Fibroblast of peridontal ligament (primary cell): ENCODE measurements around the gene EIF4E2.
"Not testable (repeated sequence)": the region's sequence is repeated elsewhere in the genome, so short reads cannot be mapped to it uniquely, and the experiment has no call there.

Experiments used
- DNase-seq: peaks from one replicate; pipeline ENCODE4 v3.0.0-alpha.2; 2010; ENCODE audit errors: extremely low read depth

EIF4E2 gene

GRCh38 chr2:232521959-232522622, 28.4 kb upstream of the EIF4E2 start:
- DNase-seq = no peak

- no peak for DNase-seq
Measured at GRCh38 chr2:232522623-232523401, 27.7 kb upstream of the EIF4E2 start.

- DNase-seq = no peak
Measured at GRCh38 chr2:232523402-232523681, 27.1 kb upstream of the EIF4E2 start.

- DNase-seq = peak; percentile 17
Measured at GRCh38 chr2:232523682-232524597, 26.5 kb upstream of the EIF4E2 start.

GRCh38 chr2:232524771-232525170, 25.7 kb upstream of the EIF4E2 start:
- DNase-seq = no peak

GRCh38 chr2:232525199-232525598, 25.3 kb upstream of the EIF4E2 start:
- no peak for DNase-seq

GRCh38 chr2:232525791-232526371, 24.6 kb upstream of the EIF4E2 start, which contains the start of gene CHRND:
Gene CHRND, plus strand, starts transcription at chr2:232526160. Its CDS starts 56 bp downstream, at chr2:232526216.
- DNase-seq = no peak

- no peak for DNase-seq
Measured at GRCh38 chr2:232526372-232526941, 24.0 kb upstream of the EIF4E2 start.

GRCh38 chr2:232527905-232528470, 22.5 kb upstream of the EIF4E2 start:
- DNase-seq = no peak

GRCh38 chr2:232528746-232529460, 21.6 kb upstream of the EIF4E2 start:
- no peak for DNase-seq

- DNase-seq = no peak
Measured at GRCh38 chr2:232529806-232530547, 20.5 kb upstream of the EIF4E2 start.

GRCh38 chr2:232530626-232531260, 19.7 kb upstream of the EIF4E2 start:
- no peak for DNase-seq

GRCh38 chr2:232532419-232532818, 18.1 kb upstream of the EIF4E2 start:
- DNase-seq = no peak

GRCh38 chr2:232532821-232533220, 17.7 kb upstream of the EIF4E2 start:
- not testable (repeated sequence) for DNase-seq

- DNase-seq = no peak
Measured at GRCh38 chr2:232533944-232534710, 16.4 kb upstream of the EIF4E2 start.

GRCh38 chr2:232534940-232535651, 15.4 kb upstream of the EIF4E2 start:
- no peak for DNase-seq

GRCh38 chr2:232535761-232536530, 14.5 kb upstream of the EIF4E2 start:
- DNase-seq = no peak
